HG03139 (cell line): Measurements from ENCODE around the gene DNM1.
"Not testable (repeated sequence)": the region's sequence is repeated elsewhere in the genome, so short reads cannot be mapped to it uniquely, and the experiment has no call there.

Source experiments
- ATAC-seq: cut with Tn5 transposase; IDR thresholded peaks from one replicate; pipeline ENCODE4 v1.9.1; 2021; ENCODE audit not compliant: unreplicated experiment

Gene DNM1

GRCh38 chr9:128175726-128176125 is 27.5 kb upstream of the DNM1 start:
- no peak for ATAC-seq

- no peak for ATAC-seq
Observed at GRCh38 chr9:128178806-128179431, 24.3 kb upstream of the DNM1 start.

- ATAC-seq = no peak
Observed at GRCh38 chr9:128180001-128180400, 23.2 kb upstream of the DNM1 start.

- no peak for ATAC-seq
Observed at GRCh38 chr9:128180447-128180846, 22.7 kb upstream of the DNM1 start.

- not testable (repeated sequence) for ATAC-seq
Observed at GRCh38 chr9:128181480-128181879, 21.7 kb upstream of the DNM1 start.

- no peak for ATAC-seq
Observed at GRCh38 chr9:128182893-128183588, 20.1 kb upstream of the DNM1 start.

- ATAC-seq = no peak
Observed at GRCh38 chr9:128185979-128186965, 16.9 kb upstream of the DNM1 start.

- ATAC-seq = no peak
Observed at GRCh38 chr9:128187361-128187760, 15.8 kb upstream of the DNM1 start.

GRCh38 chr9:128188209-128188608 is 15.0 kb upstream of the DNM1 start:
- no peak for ATAC-seq

GRCh38 chr9:128190013-128190412 is 13.2 kb upstream of the DNM1 start:
- ATAC-seq = no peak

GRCh38 chr9:128190516-128191405 is 12.4 kb upstream of the DNM1 start:
- ATAC-seq = peak; percentile 35

GRCh38 chr9:128191406-128192046 is 11.7 kb upstream of the DNM1 start, which contains the start of gene CIZ1:
TSS of gene CIZ1 (minus strand) at chr9:128191572. CDS start at chr9:128190857, 715 bp downstream.
- ATAC-seq = peak; percentile 68

GRCh38 chr9:128192601-128193371 is 10.4 kb upstream of the DNM1 start:
- ATAC-seq = no peak

GRCh38 chr9:128193469-128194096 is 9.6 kb upstream of the DNM1 start:
- no peak for ATAC-seq

- no peak for ATAC-seq
Observed at GRCh38 chr9:128201441-128202369, 1.5 kb upstream of the DNM1 start.

GRCh38 chr9:128202648-128203023 is 543 bp upstream of the DNM1 start:
- no peak for ATAC-seq

- ATAC-seq = no peak
Observed at GRCh38 chr9:128203707-128204551, 750 bp downstream of the DNM1 start.
